ENCODE data around the gene KRT40.

KRT40 gene

GRCh38 chr17:40995116-40995515 is 11.0 kb upstream of the KRT40 start:
- no peak for DNase-seq

- DNase-seq, result no peak
Observed at GRCh38 chr17:40993839-40994238, 9.7 kb upstream of the KRT40 start, which contains the start of gene KRTAP3-3. TSS of gene KRTAP3-3 (minus strand) at chr17:40994164. CDS start at chr17:40994097, 67 bp downstream.

- no peak for DNase-seq
Observed at GRCh38 chr17:40993084-40993483, 9.0 kb upstream of the KRT40 start.

- no peak for DNase-seq
Observed at GRCh38 chr17:40992666-40993065, 8.5 kb upstream of the KRT40 start.

GRCh38 chr17:40986920-40987319 is 2.8 kb upstream of the KRT40 start:
- DNase-seq, result no peak

- DNase-seq, result no peak
Observed at GRCh38 chr17:40981115-40981514, 3.0 kb downstream of the KRT40 start.

- DNase-seq, result peak; percentile 70
Observed at GRCh38 chr17:40980596-40980995, 3.5 kb downstream of the KRT40 start.

- no peak for DNase-seq
Observed at GRCh38 chr17:40980117-40980516, 4.0 kb downstream of the KRT40 start.

GRCh38 chr17:40978575-40979151 is 5.5 kb downstream of the KRT40 start:
- no peak for DNase-seq

- DNase-seq, result no peak
Observed at GRCh38 chr17:40975516-40975915, 8.6 kb downstream of the KRT40 start.

- no peak for DNase-seq
Observed at GRCh38 chr17:40974366-40974765, 9.8 kb downstream of the KRT40 start.

GRCh38 chr17:40967582-40967981 is 16.5 kb downstream of the KRT40 start:
- DNase-seq, result no peak

GRCh38 chr17:40966848-40967247 is 17.3 kb downstream of the KRT40 start, which contains the start of gene KRT39:
TSS of gene KRT39 (minus strand) at chr17:40966948. CDS start at chr17:40966856, 92 bp downstream.
- no peak for DNase-seq

GRCh38 chr17:40963838-40964237 is 20.3 kb downstream of the KRT40 start:
- no peak for DNase-seq

- DNase-seq, result no peak
Observed at GRCh38 chr17:40962059-40962561, 22.0 kb downstream of the KRT40 start.

- no peak for DNase-seq
Observed at GRCh38 chr17:40961591-40961990, 22.5 kb downstream of the KRT40 start.

GRCh38 chr17:40960144-40960543 is 24.0 kb downstream of the KRT40 start:
- DNase-seq, result no peak

GRCh38 chr17:40958086-40958953 is 25.8 kb downstream of the KRT40 start:
- DNase-seq, result no peak

- DNase-seq, result no peak
Observed at GRCh38 chr17:40956401-40957254, 27.5 kb downstream of the KRT40 start.

- DNase-seq, result no peak
Observed at GRCh38 chr17:40953881-40954280, 30.2 kb downstream of the KRT40 start.

GRCh38 chr17:40952661-40953060 is 31.5 kb downstream of the KRT40 start:
- no peak for DNase-seq

GRCh38 chr17:40952154-40952553 is 32.0 kb downstream of the KRT40 start:
- DNase-seq, result no peak

- no peak for DNase-seq
Observed at GRCh38 chr17:40951011-40951622, 33.0 kb downstream of the KRT40 start.

All from retina (tissue), 1 donor.